ENCODE measurements around the gene MRPL19.

DNA sequence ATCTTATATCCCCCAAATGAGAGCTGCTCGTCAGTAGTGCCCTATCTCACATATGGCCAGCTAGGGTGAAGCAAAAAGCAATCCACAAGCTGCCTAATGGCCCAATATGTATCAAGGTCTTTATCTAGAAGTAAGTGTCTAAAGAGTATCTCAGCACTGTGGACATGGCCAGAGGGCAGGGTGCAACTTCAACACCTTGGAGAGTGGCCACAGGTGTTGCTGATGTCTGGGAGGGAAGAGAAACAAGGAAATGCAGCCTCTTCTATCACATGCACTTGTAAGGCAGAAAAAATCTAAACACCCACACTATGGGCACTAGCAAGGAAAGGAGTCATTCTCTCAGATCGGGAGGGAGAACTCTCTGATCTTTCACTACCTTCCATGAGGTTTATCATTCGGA is 23.7 kb upstream of the MRPL19 start:
- TF ChIP-seq CTCF (IDR thresholded peaks at IDR 0.05) (no peak), POLR2A (IDR thresholded peaks at IDR 0.05) (no peak)

All from adrenal gland (tissue), 5 donors.